Neural cell (in vitro differentiated cells): ENCODE results near the gene RNPEPL1. TPM values are rescaled to one million over a fixed set of nuclear protein-coding genes. Genes with fewer than 3 reads are reported as not detected.

Experiments
- H2AFZ ChIP-seq: fragments of 200-600, 300-800 bp; sonication (generic), shearing (Covaris generic); 2 replicates; pipeline ENCODE4 v1.6.0; 2014; ENCODE audit warnings: low read depth, mild to moderate bottlenecking, antibody characterized with exemption, low read length, moderate library complexity
- H3F3A ChIP-seq: fragments of 200-600 bp; shearing (Covaris generic); 2 replicates; pipeline ENCODE4 v1.6.1; 2016; ENCODE audit warnings: mild to moderate bottlenecking, moderate library complexity, mixed read lengths, antibody characterized with exemption, low read length; ENCODE audit not compliant: insufficient read depth, poor library complexity, severe bottlenecking
- H3K27ac ChIP-seq: fragments of 200-600, 300-800 bp; sonication (generic), shearing (Covaris generic); 2 replicates; pipeline ENCODE4 v1.5.1; 2014; ENCODE audit warnings: mild to moderate bottlenecking, low read length, moderate library complexity
- H3K27me3 ChIP-seq: fragments of 300-800, 200-600 bp; sonication (generic), shearing (Covaris generic); 2 replicates; pipeline ENCODE4 v1.6.0; 2014; ENCODE audit warnings: mild to moderate bottlenecking, low read depth, low read length, moderate library complexity; ENCODE audit not compliant: insufficient read depth
- H3K36me3 ChIP-seq: fragments of 300-800, 200-600 bp; sonication (generic), shearing (Covaris generic); 2 replicates; pipeline ENCODE4 v1.5.1; 2014; ENCODE audit warnings: mild to moderate bottlenecking, antibody characterized with exemption, low read length, moderate library complexity; ENCODE audit not compliant: insufficient read depth
- H3K4me2 ChIP-seq: fragments of 300-800, 200-600 bp; sonication (generic), shearing (Covaris generic); 2 replicates; pipeline ENCODE4 v1.6.0; 2014; ENCODE audit warnings: mild to moderate bottlenecking, low read length
- H3K4me3 ChIP-seq: fragments of 300-800, 200-600 bp; sonication (generic), shearing (Covaris generic); 2 replicates; pipeline ENCODE4 v1.5.1; 2014; ENCODE audit warnings: mild to moderate bottlenecking, low read length, moderate library complexity
- H3K79me2 ChIP-seq: fragments of 200-600 bp; shearing (Covaris generic); replicated peaks from 2 replicates; pipeline ENCODE4 v1.6.0; 2014; ENCODE audit warnings: mild to moderate bottlenecking, low read length, moderate library complexity; ENCODE audit not compliant: insufficient read depth
- H3K9ac ChIP-seq: fragments of 300-800, 200-600 bp; sonication (generic), shearing (Covaris generic); 2 replicates; pipeline ENCODE4 v1.6.1; 2016; ENCODE audit warnings: mild to moderate bottlenecking, low read length, mixed read lengths
- H3K9me2 ChIP-seq: fragments of 200-600 bp; shearing (Covaris generic); 2 replicates; pipeline ENCODE4 v1.6.1; 2016; ENCODE audit warnings: mild to moderate bottlenecking, low read length, mixed read lengths; ENCODE audit not compliant: insufficient read depth
- H3K9me3 ChIP-seq: fragments of 200-600, 300-800 bp; sonication (generic), shearing (Covaris generic); 2 replicates; pipeline ENCODE4 v1.6.1; 2016; ENCODE audit warnings: mild to moderate bottlenecking, mixed run types, low read length, moderate library complexity, mixed read lengths
- H4K20me1 ChIP-seq: fragments of 200-600 bp; shearing (Covaris generic); 2 replicates; pipeline ENCODE4 v1.6.1; 2016; ENCODE audit warnings: mild to moderate bottlenecking, mixed run types; ENCODE audit not compliant: insufficient read depth
- CTCF ChIP-seq: fragments of 450-650 bp; IDR thresholded peaks from 2 replicates; pipeline ENCODE4 v1.5.1; 2014; ENCODE audit warnings: antibody characterized with exemption, mild to moderate bottlenecking, moderate library complexity; ENCODE audit not compliant: poor library complexity, severe bottlenecking
- EP300 ChIP-seq: fragments of 450-650 bp; conservative IDR thresholded peaks from 2 replicates; pipeline ENCODE4 v1.6.1; 2014; ENCODE audit warnings: antibody characterized with exemption, mild to moderate bottlenecking, moderate library complexity; ENCODE audit not compliant: poor library complexity, severe bottlenecking
- EZH2 ChIP-seq: fragments of 200-600, 300-800 bp; shearing (Covaris generic), sonication (generic); IDR thresholded peaks from 2 replicates; pipeline ENCODE4 v1.6.1; 2014; ENCODE audit warnings: antibody characterized with exemption, low read length, borderline replicate concordance, mild to moderate bottlenecking; ENCODE audit not compliant: insufficient read depth, poor library complexity, severe bottlenecking
- MXI1 ChIP-seq: fragments of 450-650 bp; conservative IDR thresholded peaks from 2 replicates; pipeline ENCODE4 v1.6.1; 2014; ENCODE audit warnings: antibody characterized with exemption, mild to moderate bottlenecking; ENCODE audit not compliant: poor library complexity, severe bottlenecking
- POLR2AphosphoS5 ChIP-seq: IDR thresholded peaks from 2 replicates; pipeline ENCODE4 v1.6.1; 2012
- RAD21 ChIP-seq: fragments of 450-650 bp; conservative IDR thresholded peaks from 2 replicates; pipeline ENCODE4 v1.6.1; 2014; ENCODE audit warnings: antibody characterized with exemption, mild to moderate bottlenecking, moderate library complexity
- REST ChIP-seq: IDR thresholded peaks from 2 replicates; pipeline ENCODE4 v1.6.1; 2012; ENCODE audit warnings: borderline replicate concordance
- SMC3 ChIP-seq: fragments of 450-650 bp; conservative IDR thresholded peaks from 2 replicates; pipeline ENCODE4 v1.6.1; 2014; ENCODE audit warnings: antibody characterized with exemption, mild to moderate bottlenecking, moderate library complexity; ENCODE audit not compliant: poor library complexity
- TAF1 ChIP-seq: IDR thresholded peaks from 2 replicates; pipeline ENCODE4 v1.6.1; 2012; ENCODE audit warnings: low read depth
- polyA plus RNA-seq: library from polyadenylated mRNA; depleted of rRNA; stranded (reverse); fragments of >200 nt; gene quantifications from 2 replicates; pipeline ENCODE4 v1.2.3, GENCODE V29; 2014

The RNPEPL1 gene
- polyA plus RNA-seq, 1 donor from 2014 or later = 16.1 TPM

GRCh38 chr2:240628507-240628807, 60.2 kb downstream of the RNPEPL1 start:
- Histone ChIP-seq H3K4me3 (no peak overlapping the region), H2AFZ (no peak overlapping the region), H3K4me2 (no peak overlapping the region), H3K79me2 (no peaks in the 10 kb centered on the region), H3K36me3 (no peaks in the 10 kb centered on the region), H4K20me1 (no peaks in the 10 kb centered on the region), H3K9ac (no peak overlapping the region), H3K27me3 (no peaks in the 10 kb centered on the region), H3K9me2 (no peaks in the 10 kb centered on the region), H3K27ac (no peak overlapping the region), H3F3A (no peaks in the 10 kb centered on the region), H3K9me3 (no peaks in the 10 kb centered on the region)
- TF ChIP-seq SMC3 (no peak), REST (no peak), CTCF (no peak), EP300 (no peak), RAD21 (no peak), MXI1 (no peak), EZH2 (no peak), POLR2AphosphoS5 (no peak), TAF1 (no peak)

- Histone ChIP-seq H3K27me3 (no peaks in the 10 kb centered on the region), H2AFZ (no peak overlapping the region), H3K4me2 (no peak overlapping the region), H3K79me2 (no peaks in the 10 kb centered on the region), H3K9me3 (no peaks in the 10 kb centered on the region), H3K9me2 (no peaks in the 10 kb centered on the region), H3K36me3 (no peaks in the 10 kb centered on the region), H3K27ac (no peak overlapping the region), H3K4me3 (no peak overlapping the region), H4K20me1 (no peaks in the 10 kb centered on the region), H3F3A (no peaks in the 10 kb centered on the region), H3K9ac (no peak overlapping the region)
- no peak for TF ChIP-seq SMC3
- no peak for TF ChIP-seq EP300
- TF ChIP-seq CTCF = no peak
- TF ChIP-seq EZH2 = no peak
- TF ChIP-seq TAF1 = no peak
- TF ChIP-seq RAD21 = no peak
- no peak for TF ChIP-seq MXI1
- no peak for TF ChIP-seq POLR2AphosphoS5
- no peak for TF ChIP-seq REST
These were observed 60.7 kb downstream of the RNPEPL1 start for GRCh38 chr2:240628808-240629618.
